ENCODE results near the gene TXNRD1.
"Not testable (repeated sequence)": the region's sequence is repeated elsewhere in the genome, so short reads cannot be mapped to it uniquely, and the experiment has no call there.

The TXNRD1 gene

DNA sequence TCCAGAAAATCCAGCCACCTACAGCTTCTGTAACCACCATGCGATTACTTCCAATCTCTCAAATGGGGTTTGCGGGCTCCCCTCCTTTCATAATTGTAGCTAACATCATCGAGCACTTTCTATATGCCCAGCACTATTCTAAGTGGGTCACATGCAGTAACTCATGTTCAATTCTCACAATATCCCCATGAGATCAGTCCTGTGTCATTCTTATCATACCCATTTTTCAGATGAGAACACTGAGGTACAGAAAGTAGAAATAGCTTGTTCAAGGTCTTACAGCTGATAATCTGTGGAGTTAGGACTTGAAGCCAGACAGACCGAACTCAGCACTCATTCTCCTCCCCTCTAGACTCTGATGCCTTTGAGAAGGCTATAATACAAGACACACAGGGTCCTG lies 162.8 kb downstream of the TXNRD1 start:
- TF ChIP-seq, protein P1, sequence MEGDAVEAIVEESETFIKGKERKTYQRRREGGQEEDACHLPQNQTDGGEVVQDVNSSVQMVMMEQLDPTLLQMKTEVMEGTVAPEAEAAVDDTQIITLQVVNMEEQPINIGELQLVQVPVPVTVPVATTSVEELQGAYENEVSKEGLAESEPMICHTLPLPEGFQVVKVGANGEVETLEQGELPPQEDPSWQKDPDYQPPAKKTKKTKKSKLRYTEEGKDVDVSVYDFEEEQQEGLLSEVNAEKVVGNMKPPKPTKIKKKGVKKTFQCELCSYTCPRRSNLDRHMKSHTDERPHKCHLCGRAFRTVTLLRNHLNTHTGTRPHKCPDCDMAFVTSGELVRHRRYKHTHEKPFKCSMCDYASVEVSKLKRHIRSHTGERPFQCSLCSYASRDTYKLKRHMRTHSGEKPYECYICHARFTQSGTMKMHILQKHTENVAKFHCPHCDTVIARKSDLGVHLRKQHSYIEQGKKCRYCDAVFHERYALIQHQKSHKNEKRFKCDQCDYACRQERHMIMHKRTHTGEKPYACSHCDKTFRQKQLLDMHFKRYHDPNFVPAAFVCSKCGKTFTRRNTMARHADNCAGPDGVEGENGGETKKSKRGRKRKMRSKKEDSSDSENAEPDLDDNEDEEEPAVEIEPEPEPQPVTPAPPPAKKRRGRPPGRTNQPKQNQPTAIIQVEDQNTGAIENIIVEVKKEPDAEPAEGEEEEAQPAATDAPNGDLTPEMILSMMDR (conservative IDR thresholded peaks at IDR 0.05), result no peak
- H3K27ac ChIP-seq, result no peak overlapping the region

DNA sequence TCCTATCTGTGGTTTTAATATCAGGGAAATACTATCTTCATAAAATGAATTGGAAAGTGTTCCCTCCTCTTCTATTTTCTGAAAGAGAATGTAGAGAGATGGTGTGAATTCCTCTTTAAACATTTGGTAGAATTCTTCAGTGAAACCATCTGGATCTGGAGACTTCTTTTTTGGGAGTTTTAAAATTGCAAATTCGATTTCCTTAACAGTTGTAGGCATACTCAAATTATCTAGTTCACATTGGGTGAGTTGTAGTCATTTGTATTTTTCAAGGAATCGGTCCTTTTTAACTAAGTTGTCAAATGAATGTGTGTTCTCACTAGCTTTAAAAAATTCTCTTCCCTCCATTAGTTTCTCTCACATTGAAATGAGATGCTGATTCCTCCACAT lies 165.8 kb downstream of the TXNRD1 start:
- no peak overlapping the region for H3K27ac ChIP-seq
- TF ChIP-seq, protein P1 (conservative IDR thresholded peaks at IDR 0.05), result no peak

DNA sequence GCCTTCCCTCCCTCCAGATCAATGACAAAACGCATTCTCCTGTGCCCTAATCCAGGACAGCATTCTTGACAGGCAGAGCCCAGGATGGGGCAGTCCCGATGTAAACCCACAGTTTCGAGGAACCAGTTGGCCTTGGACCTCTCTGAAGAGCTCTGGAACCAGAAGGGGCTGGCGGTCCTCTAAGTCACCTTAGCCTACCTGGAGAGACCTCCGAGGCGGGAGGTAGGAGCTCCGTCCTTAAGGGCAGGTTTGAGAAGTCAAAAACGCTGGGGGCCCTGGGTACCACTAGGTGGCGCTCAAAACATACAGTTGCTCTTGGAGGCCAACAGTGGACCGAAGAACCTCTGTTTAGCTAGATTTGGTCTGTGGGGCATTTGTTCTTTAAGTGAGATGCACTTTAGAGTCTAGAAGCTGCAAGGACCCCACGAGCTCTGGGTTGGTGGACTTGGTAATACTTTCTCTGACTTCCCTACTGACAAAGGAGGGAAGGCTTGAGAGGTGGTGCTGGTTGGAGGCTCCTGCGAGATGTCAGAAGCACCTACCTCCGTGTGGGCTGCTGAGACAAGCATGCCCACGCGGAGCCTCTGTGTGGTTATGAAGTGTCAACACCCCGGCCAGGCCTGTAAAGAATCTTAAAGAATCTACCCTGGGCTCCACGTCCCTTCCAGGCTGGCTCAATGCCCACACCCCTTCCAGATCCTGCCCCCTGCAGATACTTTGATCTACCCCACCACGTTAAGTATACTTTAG lies 166.3 kb downstream of the TXNRD1 start:
- TF ChIP-seq, protein P1 (conservative IDR thresholded peaks at IDR 0.05), result peak; percentile 95
- H3K27ac ChIP-seq, result no peak overlapping the region

DNA sequence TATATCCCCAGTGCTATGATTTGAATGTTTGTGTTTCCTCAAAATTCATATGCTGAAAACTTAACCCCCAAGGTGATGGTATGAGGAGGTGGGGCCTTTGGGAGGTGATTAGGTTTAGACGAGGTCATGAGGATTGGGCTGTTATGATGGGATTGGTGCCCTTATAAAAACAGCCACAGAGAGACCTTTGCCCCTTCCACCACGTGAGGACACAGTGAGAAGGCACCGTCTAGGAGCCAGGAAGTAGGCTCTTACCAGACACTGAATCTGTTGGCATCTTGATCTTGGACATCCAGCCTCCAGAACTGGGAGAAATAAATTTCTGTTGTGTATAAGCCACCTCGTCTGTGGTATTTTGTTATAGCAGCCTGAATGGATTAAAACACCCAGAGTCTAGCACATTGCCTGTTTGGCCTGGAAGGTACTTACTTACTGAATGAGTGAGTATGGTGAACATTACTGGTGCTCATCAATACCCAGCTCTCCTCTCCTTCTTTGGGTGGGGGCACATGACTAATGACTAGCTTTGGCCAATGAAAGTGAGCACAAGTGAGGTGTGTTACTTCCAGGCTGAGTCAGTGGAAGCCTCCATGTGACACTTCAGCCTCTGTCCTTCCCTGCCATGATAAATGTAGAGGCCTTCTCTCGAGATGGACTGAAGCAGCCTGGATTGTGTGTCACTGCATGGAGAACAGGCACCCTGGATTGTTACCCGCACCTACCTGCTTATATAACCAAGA lies 168.7 kb downstream of the TXNRD1 start:
- TF ChIP-seq, protein P1 (conservative IDR thresholded peaks at IDR 0.05), result no peak
- H3K27ac ChIP-seq, result no peak overlapping the region

DNA sequence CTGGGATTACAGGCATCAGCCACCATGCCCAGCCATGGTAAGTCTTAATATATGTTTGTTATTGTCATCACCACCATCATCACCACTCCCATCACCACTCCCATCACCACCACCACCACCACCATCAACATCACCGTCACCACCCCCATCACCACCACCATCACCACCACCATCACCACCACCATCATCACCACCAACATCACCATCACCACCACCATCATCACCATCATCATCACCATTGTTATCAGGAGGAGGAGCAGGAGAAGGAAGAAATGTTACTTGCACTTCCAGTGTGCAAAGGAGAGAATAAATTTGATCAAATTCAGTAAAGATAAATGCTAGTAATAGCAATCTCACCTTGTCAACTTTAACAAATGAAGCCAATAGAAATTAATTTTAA lies 169.9 kb downstream of the TXNRD1 start:
- no peak overlapping the region for H3K27ac ChIP-seq
- TF ChIP-seq, protein P1 (conservative IDR thresholded peaks at IDR 0.05), result no peak

DNA sequence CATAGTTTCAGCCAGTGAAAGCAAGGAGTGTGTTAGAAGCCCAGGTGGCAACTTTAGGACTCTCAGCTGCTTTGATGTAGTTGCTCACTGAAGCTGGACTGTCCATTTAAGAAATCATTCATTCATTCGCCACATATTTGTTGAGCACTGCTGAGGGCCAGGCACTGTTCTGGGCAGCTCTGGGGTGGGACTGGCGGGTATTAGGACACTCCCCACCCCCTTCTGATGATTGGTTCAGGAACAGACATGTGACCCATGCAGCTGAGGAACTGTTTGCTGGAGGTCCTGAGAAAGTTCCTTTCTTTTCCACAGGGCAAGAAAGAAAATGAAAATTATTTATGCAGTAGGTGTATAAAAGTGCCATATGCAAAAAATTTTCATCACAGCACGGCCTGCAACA lies 170.9 kb downstream of the TXNRD1 start:
- no peak overlapping the region for H3K27ac ChIP-seq
- TF ChIP-seq, protein P1 (conservative IDR thresholded peaks at IDR 0.05), result no peak

DNA sequence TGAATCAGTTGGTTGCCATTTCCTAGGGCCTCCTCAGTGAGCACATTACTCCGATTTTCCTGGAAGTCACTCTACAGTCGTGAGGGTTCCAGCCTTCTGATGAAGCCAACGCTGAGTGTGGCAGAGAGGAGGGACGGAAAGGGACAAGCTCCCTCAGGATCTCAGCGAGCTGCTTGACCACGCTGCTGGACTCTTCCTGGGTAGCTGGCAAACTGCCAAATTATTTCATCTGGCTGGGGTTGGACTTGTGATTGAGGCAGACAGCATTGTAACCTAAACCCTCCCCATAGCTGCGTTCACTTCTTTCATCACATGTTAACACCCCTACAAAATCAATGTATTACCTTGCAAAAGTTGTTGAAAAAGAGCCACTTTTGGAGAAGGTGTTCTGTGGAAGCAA lies 171.6 kb downstream of the TXNRD1 start:
- H3K27ac ChIP-seq, result no peak overlapping the region
- TF ChIP-seq, protein P1 (conservative IDR thresholded peaks at IDR 0.05), result no peak

DNA sequence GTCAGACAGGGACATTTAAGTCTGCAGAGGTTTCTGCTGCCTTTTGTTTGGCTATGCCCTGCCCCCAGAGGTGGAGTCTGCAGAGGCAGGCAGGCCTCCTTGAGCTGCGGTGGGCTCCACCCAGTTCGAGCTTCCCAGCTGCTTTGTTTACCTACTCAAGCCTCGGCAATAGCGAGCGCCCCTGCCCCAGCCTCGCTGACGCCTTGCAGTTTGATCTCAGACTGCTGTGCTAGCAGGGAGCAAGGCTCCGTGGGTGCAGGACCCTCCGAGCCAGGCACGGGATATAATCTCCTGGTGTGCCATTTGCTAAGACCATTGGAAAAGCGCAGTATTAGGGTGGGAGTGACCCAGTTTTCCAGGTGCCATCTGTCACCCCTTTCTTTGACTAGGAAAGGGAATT lies 178.5 kb downstream of the TXNRD1 start:
- H3K27ac ChIP-seq, result not testable (repeated sequence)

Data from VCaP (cell line).